HepG2 (cell line): ENCODE measurements around the gene CSAG3. TPM values are rescaled to one million over a fixed set of nuclear protein-coding genes. Genes with fewer than 3 reads are reported as not detected.
"Not testable (repeated sequence)": the region's sequence is repeated elsewhere in the genome, so short reads cannot be mapped to it uniquely, and the experiment has no call there.

Source experiments
- ATAC-seq: fragments of 200-7000 bp; cut with Tn5 transposase; 3 replicates; pipeline ENCODE4 v1.9.1; 2020; ENCODE audit warnings: mild to moderate bottlenecking, moderate library complexity
- BruUV-seq: library from RNA; stranded (reverse); fragments of 400-500 nt; replicated peaks from 2 replicates; lab custom pipeline; 2021; lab: Mats Ljungman, UMichigan
- CTCF ChIA-PET: fragments of 300-600 bp; formaldehyde crosslinking; extraction: SDS; loops from one replicate; lab custom pipeline; 2021; ENCODE audit warnings: low total read pairs, inconsistent platforms, low intra/inter-chr PET ratio; lab: Yijun Ruan, JAX
- POLR2A ChIA-PET: fragments of 350-600 bp; sonication (Branson Sonifier 250); formaldehyde crosslinking; loops from one replicate; lab custom pipeline; 2020; ENCODE audit warnings: antibody characterized with exemption, inconsistent platforms; lab: Yijun Ruan, JAX
- DNase-seq: peaks from one replicate; pipeline ENCODE4 v3.0.0-alpha.2; 2015; ENCODE audit warnings: low spot score
- FAIRE-seq: peaks from 3 replicates; lab custom pipeline; 2011; peaks lifted over from hg19 to GRCh38; lab: Jason Lieb, UNC
- H2AFZ ChIP-seq: one replicate; pipeline ENCODE4 v1.6.1; 2011; ENCODE audit warnings: low read length, inconsistent platforms
- H3K27ac ChIP-seq: fragments of 300-600 bp; 3 replicates; pipeline ENCODE4 v1.8.0; 2011; ENCODE audit warnings: mixed run types, mild to moderate bottlenecking, mixed read lengths, low read length, inconsistent platforms; ENCODE audit not compliant: insufficient read depth; ENCODE audit errors: extremely low read length
- H3K27me3 ChIP-seq, 2 experiments: fragments of 200-600 bp in 1 of 2; 2 replicates in 1 of 2; 3 replicates in 1 of 2; pipeline versions ENCODE4 v1.6.0 to v1.8.0; 2011; ENCODE audit warnings: low read length in 2 of 2, mild to moderate bottlenecking in 2 of 2, moderate library complexity in 2 of 2, inconsistent platforms in 1 of 2; ENCODE audit not compliant: insufficient read depth in 2 of 2, control insufficient read depth in 1 of 2
- H3K36me3 ChIP-seq, 2 experiments: fragments of 200-600 bp in 1 of 2; replicated peaks in 1 of 2; 2 replicates in 1 of 2; 3 replicates in 1 of 2; pipeline versions ENCODE4 v1.5.1 to v1.8.0; 2011; ENCODE audit warnings: low read length in 2 of 2, inconsistent platforms in 1 of 2; ENCODE audit not compliant: insufficient read depth in 2 of 2, control insufficient read depth in 1 of 2
- H3K4me1 ChIP-seq: 2 replicates; pipeline ENCODE4 v1.5.1; 2012; ENCODE audit warnings: low read length, inconsistent platforms; ENCODE audit not compliant: insufficient read depth
- H3K4me2 ChIP-seq: 2 replicates; pipeline ENCODE4 v1.6.0; 2011; ENCODE audit warnings: low read depth, low read length, inconsistent platforms
- H3K4me3 ChIP-seq, 3 experiments: fragments of 200-600 bp in 1 of 3; sonication (generic), shearing (Covaris generic) in 1 of 3; replicated peaks in 1 of 3; 2 replicates each; pipeline ENCODE4 v1.5.1; 2011 to 2016; ENCODE audit warnings: low read length in 3 of 3, inconsistent platforms in 2 of 3, low read depth in 2 of 3, mild to moderate bottlenecking in 2 of 3, control low read depth in 1 of 3, mixed read lengths in 1 of 3; ENCODE audit not compliant: insufficient read depth in 1 of 3
- H3K79me2 ChIP-seq: one replicate; pipeline ENCODE4 v1.6.1; 2011; ENCODE audit warnings: low read length, inconsistent platforms; ENCODE audit not compliant: insufficient read depth
- H3K9ac ChIP-seq: 2 replicates; pipeline ENCODE4 v1.6.0; 2011; ENCODE audit warnings: mild to moderate bottlenecking, low read depth, low read length, inconsistent platforms; ENCODE audit not compliant: insufficient read depth
- H3K9me3 ChIP-seq: 2 replicates; pipeline ENCODE4 v1.5.1; 2012; ENCODE audit warnings: mild to moderate bottlenecking, low read length
- H4K20me1 ChIP-seq: 2 replicates; pipeline ENCODE4 v1.6.0; 2011; ENCODE audit warnings: inconsistent platforms, mild to moderate bottlenecking, low read length, moderate library complexity; ENCODE audit not compliant: insufficient read depth
- RCOR2 ChIP-seq: IDR thresholded peaks from 2 replicates; pipeline ENCODE4 v1.6.1; 2016; ENCODE audit warnings: missing biosample characterization, missing genetic modification reagents
- SCMH1 ChIP-seq: sonication (generic); formaldehyde crosslinking; IDR thresholded peaks from 2 replicates; pipeline ENCODE4 v1.9.0; 2021; ENCODE audit warnings: missing genetic modification reagents, mild to moderate bottlenecking, borderline replicate concordance
- YY1 ChIP-seq: IDR thresholded peaks from 2 replicates; pipeline ENCODE4 v1.6.1; 2011; ENCODE audit warnings: low read length, low read depth, moderate library complexity, mild to moderate bottlenecking; ENCODE audit not compliant: insufficient read depth, insufficient replicate concordance
- ZMYM4 ChIP-seq: sonication (generic); formaldehyde crosslinking; IDR thresholded peaks from 2 replicates; pipeline ENCODE4 v1.8.1; 2023; ENCODE audit warnings: mild to moderate bottlenecking, missing genetic modification reagents
- WGBS: methylation state at CpG from one replicate; pipeline ENCODE4 v1.1.6; 2017; ENCODE audit warnings: low lambda C conversion rate; 5-methylcytosine and 5-hydroxymethylcytosine counted together
- in situ Hi-C: cut with HindIII; loops from 2 replicates; pipeline ENCODE4 v1.10.0; 2017; ENCODE audit warnings: low pct_unique_long_range_greater_than_20kb; ENCODE audit not compliant: extremely low pct_ligation_motif_present
- intact Hi-C: fragments of 100-400 bp; cut with micrococcal nuclease; formaldehyde crosslinking; loops from one replicate; pipeline ENCODE4 v1.10.0; 2022; ENCODE audit not compliant: unreplicated experiment
- polyA plus RNA-seq, 8 experiments: library from polyadenylated mRNA; depleted of rRNA in 3 of 8; stranded (reverse) in 7 of 8; unstranded in 1 of 8; fragments of >200 nt; fragmentation: Illumina TruSeq in 4 of 8; extraction: Trizol in 4 of 8; gene quantifications; 2 replicates each; pipeline versions ENCODE4 v1.2.1 to v1.2.3, GENCODE V29; 2011 to 2016; ENCODE audit warnings: low read depth in 4 of 8, missing spikeins in 1 of 8, mixed read lengths in 1 of 8; ENCODE audit not compliant: insufficient read depth in 1 of 8
- total RNA-seq, 5 experiments: library from RNA; depleted of rRNA; stranded (reverse); fragments of >200 nt; fragmentation: Illumina TruSeq; extraction: Trizol; gene quantifications; 2 replicates each; pipeline ENCODE4 v1.2.3, GENCODE V29; 2016; ENCODE audit warnings: low read depth in 1 of 5

CSAG3 gene
- total and polyA plus RNA-seq, 2 of the 13 experiments (the other 11 are each of a cell fraction or from before 2014, with no cell fraction given) = not detected

DNA sequence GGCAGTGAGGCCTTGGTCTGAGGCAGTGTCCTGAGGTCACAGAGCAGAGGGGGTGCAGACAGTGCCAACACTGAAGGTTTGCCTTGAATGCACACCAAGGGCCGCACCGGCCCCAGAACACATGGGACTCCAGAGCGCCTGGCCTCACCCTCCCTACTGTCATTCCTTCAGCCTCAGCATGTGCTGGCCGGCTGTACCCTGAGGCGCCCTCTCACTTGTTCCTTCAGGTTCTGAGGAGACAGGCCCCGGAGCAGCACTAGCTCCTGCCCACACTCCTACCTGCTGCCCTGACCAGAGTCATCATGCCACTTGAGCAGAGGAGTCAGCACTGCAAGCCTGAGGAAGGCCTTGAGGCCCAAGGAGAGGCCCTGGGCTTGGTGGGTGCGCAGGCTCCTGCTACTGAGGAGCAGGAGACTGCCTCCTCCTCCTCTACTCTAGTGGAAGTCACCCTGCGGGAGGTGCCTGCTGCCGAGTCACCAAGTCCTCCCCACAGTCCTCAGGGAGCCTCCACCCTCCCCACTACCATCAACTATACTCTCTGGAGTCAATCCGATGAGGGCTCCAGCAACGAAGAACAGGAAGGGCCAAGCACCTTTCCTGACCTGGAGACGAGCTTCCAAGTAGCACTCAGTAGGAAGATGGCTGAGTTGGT is 23.0 kb upstream of the CSAG3 start:
- Histone ChIP-seq H3K79me2 (no peaks in the 10 kb centered on the region), H3K9me3 (no peaks in the 10 kb centered on the region), H3K4me3 (no peak overlapping the region), H3K4me1 (no peaks in the 10 kb centered on the region), H2AFZ (no peak overlapping the region), H3K27ac (no peak overlapping the region), H3K36me3 (no peaks in the 10 kb centered on the region), H3K9ac (no peak overlapping the region), H3K27me3 (no peaks in the 10 kb centered on the region), H4K20me1 (no peaks in the 10 kb centered on the region), H3K4me2 (no peak overlapping the region)
- POLR2A ChIA-PET = interaction anchor here (0.6 kb wide), 1 partner anchor 957 kb away, joined by 3 read pairs; no protein-coding TSS in a partner anchor
- no peak for FAIRE-seq
- BruUV-seq = no TSS peak
- no peak for TF ChIP-seq RCOR2
- no peak for TF ChIP-seq YY1
- TF ChIP-seq SCMH1 = no peak
- no peak for TF ChIP-seq ZMYM4 (CRISPR knock-in tag)
- DNase-seq = no peak
- intact Hi-C loops = no loop called here
- no peak for ATAC-seq
- in situ Hi-C loops = no loop called here
- CTCF ChIA-PET = no interaction called here
- 60% methylated on average over 1 of the region's 12 CpGs for WGBS

DNA sequence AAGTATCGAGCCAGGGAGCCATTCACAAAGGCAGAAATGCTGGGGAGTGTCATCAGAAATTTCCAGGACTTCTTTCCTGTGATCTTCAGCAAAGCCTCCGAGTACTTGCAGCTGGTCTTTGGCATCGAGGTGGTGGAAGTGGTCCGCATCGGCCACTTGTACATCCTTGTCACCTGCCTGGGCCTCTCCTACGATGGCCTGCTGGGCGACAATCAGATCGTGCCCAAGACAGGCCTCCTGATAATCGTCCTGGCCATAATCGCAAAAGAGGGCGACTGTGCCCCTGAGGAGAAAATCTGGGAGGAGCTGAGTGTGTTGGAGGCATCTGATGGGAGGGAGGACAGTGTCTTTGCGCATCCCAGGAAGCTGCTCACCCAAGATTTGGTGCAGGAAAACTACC is 22.5 kb upstream of the CSAG3 start:
- H3K9ac ChIP-seq, H3K79me2 ChIP-seq, H3K36me3 ChIP-seq, CTCF ChIA-PET, intact Hi-C loops, DNase-seq, in situ Hi-C loops, H3K27me3 ChIP-seq, H2AFZ ChIP-seq, ATAC-seq, FAIRE-seq, H3K4me2 ChIP-seq, H3K27ac ChIP-seq, H3K9me3 ChIP-seq, H3K4me3 ChIP-seq, H3K4me1 ChIP-seq, BruUV-seq, H4K20me1 ChIP-seq: not testable (repeated sequence)
- 28% methylated on average over 7 of the region's 12 CpGs for WGBS
- POLR2A ChIA-PET = interaction anchor here (0.6 kb wide), 1 partner anchor 958 kb away, joined by 3 read pairs; no protein-coding TSS in a partner anchor
